Measurements from ENCODE around the gene NRP2. TPM values are rescaled to one million over a fixed set of nuclear protein-coding genes. Genes with fewer than 3 reads are reported as not detected.

Gene NRP2
- total RNA-seq, 1 donor from 2014 or later: 5.1 TPM

DNA sequence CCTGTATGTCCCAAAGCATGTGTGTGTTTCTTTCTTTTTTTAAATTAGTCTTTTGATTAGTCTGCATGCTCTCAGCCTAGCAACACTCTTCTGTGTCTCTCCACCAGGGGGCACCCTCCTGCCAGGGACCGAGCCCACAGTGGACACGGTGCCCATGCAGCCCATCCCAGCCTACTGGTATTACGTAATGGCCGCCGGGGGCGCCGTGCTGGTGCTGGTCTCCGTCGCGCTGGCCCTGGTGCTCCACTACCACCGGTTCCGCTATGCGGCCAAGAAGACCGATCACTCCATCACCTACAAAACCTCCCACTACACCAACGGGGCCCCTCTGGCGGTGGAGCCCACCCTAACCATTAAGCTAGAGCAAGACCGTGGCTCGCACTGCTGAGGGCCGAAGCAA lies 93.8 kb downstream of the NRP2 start:
- ATAC-seq (ENCODE audit: poor library complexity): peak; percentile 89
- DNase-seq: peak; percentile 63
- intact Hi-C loops (cut with DNase I): loop anchor here (5.0 to 10.0 kb wide), 2 partner anchors 111 to 149 kb away; no protein-coding TSS in a partner anchor

DNA sequence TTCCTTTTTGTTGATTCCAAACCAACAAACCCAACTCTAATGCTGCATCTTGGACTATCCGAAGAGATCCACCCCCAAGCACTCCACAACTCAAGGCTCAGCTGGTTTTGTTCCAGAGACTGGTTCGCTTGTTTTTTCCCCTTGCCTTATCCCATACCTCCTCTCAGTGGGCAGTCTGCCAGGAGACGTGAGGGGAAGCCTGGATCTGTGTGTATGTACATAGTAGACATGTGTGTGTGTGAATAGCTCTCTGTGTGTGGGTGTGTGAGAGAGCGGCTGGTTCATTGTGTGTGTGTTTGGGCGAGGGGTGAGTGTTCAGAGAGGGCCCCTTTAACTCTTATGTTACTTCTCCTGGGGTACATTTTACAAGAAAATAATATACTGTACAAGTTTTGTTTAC lies 94.4 kb downstream of the NRP2 start:
- intact Hi-C loops (cut with DNase I): loop anchor here (5.0 to 10.0 kb wide), 2 partner anchors 111 to 148 kb away; no protein-coding TSS in a partner anchor
- ATAC-seq (ENCODE audit: poor library complexity) (no peak), DNase-seq (no peak)

DNA sequence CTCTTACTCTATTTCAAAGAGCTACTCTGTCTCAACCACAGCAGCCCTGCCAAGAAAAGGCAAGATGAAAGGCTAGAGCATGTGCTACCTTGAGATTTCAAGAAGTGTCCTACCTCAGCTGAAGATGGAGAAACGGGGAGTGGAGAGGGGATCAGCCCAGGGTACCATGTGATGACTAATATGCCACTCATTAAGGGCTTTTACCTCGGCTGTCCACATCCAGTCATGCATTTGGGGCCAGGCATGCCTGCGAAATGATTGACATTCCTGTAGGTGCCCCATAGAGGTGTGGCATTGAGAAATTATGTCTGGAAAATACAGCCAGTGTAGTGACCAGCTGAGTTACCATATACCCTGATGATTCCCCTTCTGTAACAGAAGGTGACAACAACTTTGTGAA lies 96.1 kb downstream of the NRP2 start:
- intact Hi-C loops (cut with DNase I): loop anchor here (5.0 to 10.0 kb wide), 2 partner anchors 109 to 146 kb away; no protein-coding TSS in a partner anchor

DNA sequence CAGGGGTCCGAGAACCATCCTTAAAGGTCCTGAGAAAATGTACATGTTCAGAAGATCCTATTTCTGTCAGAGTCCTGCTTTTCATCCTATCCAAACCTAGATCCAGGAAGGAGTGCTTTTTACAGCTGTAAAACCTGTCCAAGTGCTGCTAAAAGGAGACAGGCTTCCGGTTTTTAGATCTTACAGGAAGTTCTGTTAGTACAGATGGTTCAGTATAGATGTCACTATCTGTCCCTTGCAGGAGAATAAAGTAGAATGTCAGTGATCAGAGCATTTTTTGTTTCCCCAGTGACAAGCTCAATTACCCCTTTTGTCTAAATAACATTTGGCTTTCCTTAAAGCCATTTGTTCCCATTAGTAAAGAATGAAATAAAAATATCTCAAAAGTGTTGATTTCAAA lies 98.3 kb downstream of the NRP2 start:
- intact Hi-C loops (cut with DNase I): no loop called here
- no peak for DNase-seq
- ATAC-seq (ENCODE audit: poor library complexity): no peak

More for the DNA sequence above, 96.1 kb downstream of the NRP2 start:
- DNase-seq (no peak), ATAC-seq (ENCODE audit: poor library complexity) (no peak)

DNA sequence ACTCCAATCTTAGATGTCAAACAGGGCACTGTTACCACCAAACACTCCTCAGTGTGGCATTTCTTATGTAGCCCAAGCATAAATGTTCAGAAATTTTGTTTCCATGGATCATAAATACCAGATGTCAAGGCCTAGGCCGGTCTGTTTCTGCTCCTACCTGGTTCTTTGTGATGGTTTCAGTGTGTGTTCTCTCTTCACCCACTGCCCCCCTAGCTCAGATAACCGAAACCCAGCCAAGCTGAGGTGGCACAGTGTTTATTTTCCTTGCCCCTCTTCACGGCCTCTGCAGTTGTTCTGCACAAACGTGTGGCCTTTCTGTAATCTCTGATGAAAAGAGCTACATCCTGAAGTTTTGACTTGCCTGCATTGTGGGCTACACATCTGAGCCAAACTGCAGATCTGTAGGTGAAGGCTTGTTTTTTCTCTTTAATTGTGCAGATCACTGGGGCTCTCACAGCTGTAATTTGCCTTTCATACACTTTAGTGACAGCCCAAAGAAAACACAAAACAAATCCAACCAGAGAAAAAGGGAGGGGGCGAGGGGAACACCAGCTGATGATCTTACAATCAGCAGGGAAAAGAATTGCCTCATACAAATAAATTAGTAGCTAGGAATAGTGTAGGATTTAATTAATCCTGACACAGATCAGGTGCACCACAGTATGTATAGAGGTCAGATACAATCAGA lies 99.1 kb downstream of the NRP2 start:
- ATAC-seq (ENCODE audit: poor library complexity): no peak
- no peak for DNase-seq
- intact Hi-C loops (cut with DNase I): no loop called here

DNA sequence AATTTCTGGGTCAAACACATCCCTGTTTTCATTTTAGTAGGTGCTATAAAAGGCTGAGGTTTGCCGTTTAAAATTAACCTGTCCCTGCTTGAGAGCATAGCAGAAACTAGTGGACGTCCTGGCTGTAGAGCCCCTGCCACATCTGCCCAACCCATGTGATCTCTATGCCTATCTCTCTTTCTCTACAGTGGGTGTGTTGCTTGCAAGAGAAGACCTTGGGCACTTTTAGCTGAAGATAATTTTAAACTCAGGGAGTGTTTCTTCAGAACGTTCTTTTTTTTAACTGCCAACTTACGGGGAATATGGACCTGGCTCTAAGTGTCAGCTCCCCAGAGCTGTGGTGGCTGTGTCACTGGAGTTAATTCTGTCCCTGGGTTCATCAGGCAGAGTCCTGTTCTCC lies 100.6 kb downstream of the NRP2 start:
- DNase-seq (no peak), ATAC-seq (ENCODE audit: poor library complexity) (no peak)
- intact Hi-C loops (cut with DNase I): no loop called here

DNA sequence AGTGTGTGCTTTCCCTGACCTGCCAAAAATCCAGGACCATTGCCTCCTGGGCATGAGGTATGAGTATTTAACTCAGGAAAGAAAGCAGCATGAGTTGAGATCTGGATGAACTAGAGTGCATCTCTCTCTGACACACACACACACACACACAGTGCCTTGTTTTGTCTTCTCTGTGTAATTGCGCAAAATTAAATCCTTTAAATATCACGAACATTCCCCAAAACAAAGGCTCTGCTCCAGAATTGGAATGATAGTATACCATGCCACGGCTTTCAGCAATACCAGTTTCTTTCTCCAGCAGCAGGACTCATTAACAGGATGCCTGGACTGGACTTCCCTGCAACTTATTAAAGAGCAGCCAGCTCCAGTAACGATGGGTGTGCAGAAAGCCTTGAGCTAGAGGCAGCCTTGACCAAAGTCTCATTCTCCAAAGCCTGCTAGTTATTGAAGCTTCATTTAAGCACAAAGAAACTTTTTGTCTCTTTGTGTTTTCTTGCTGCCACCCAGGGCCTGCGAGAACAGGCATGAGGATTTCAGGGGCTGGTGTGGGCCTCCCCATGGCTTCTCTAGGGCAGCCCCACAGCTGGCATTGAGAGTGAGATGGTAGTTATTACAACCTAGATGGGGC lies 101.7 kb downstream of the NRP2 start:
- ATAC-seq (ENCODE audit: poor library complexity) (no peak), DNase-seq (no peak)
- intact Hi-C loops (cut with DNase I): no loop called here

DNA sequence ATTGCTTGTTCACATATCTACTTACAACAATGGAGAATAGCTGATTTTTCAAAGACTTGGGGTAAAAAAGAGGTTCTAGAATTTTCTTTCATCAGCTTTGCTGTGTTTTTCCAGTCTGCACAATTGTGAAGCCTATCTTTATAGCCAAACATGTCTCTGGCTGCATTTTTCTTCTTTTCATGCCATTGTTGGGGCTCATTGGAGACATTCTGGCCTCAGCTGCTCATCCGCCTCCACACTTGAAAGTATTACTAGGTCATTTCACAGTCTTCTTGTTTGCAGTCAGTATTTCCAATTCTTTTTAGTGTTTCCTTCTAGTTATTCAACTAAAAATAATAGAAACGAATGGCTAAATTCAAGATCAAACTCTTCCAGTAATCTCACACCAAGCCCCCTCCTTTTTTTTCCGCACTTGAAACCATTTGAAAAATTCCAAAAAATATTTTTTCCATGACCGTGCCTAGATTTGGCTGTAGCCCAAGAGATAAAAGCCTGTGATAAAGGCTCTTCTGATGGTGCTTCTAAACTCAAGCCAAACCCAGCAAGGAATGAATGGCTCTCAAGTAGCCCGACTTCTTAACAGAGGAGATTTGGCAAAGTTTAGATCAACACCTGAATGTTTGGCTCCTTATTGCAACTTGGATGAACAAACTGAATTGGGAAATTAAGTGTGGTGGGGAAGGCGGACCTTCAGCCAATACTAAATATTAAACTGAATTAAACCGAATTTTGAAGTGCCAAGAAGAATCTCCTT lies 103.4 kb downstream of the NRP2 start:
- no peak for DNase-seq
- ATAC-seq (ENCODE audit: poor library complexity): no peak
- intact Hi-C loops (cut with DNase I): no loop called here

DNA sequence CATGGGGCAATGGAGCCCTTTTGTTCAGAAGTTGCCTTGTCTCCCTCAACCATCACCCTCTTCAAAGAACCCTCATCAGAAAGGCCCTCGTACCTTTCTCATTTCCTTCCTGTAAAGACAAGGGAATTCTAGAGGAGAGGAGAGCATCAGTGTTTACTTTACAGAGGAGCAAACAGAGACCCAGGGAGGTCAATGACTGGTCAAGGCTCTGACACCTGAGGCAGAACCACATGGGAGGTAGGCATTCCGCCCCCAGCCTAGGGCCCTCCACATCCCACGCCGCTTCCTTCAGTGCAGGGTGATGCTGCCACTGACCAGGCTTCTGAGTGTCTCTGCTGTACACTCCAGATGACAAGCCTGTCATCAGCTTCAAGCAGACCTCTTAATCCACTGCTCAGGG lies 104.7 kb downstream of the NRP2 start:
- no peak for DNase-seq
- intact Hi-C loops (cut with DNase I): no loop called here
- no peak for ATAC-seq (ENCODE audit: poor library complexity)

DNA sequence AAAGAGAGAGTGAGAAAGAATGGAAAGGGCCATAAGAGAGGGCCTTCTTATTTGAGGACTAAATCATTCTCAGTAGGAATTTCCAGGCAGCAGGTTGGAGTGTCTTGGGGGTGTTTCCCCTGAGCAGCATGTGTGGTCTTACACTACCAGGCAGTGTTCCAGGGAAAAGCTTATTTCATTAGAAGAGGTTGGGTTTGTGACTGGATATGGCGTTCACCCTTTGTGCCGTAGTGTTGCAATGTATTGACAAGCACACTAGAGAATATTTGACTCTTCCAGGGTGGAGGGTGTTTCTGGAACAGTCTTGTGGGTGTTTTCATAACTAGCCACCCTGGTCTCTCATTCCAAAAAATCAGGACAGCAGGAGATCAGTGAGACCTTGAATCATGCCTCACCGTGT lies 105.5 kb downstream of the NRP2 start:
- intact Hi-C loops (cut with DNase I): no loop called here
- no peak for ATAC-seq (ENCODE audit: poor library complexity)
- no peak for DNase-seq

DNA sequence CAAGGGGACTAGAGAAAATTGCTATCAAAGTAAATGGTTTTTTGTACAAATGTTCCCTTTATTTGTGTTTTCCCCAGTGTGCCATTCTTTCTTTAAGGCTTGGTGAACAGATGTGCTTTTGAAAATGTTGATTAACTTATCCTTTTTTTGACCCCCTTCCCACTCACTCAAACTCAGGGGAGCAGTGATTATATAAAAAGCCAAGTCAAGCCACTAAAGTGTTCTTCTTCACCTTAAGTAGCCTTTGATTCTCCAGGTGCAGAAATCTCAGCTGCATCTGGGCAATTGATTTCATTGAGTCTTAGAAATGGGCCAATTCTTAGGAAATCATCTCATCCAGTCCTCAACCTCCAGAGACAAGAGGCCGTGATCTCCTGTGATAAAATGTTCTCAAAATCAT lies 107.6 kb downstream of the NRP2 start:
- no peak for ATAC-seq (ENCODE audit: poor library complexity)
- no peak for DNase-seq
- intact Hi-C loops (cut with DNase I): no loop called here

DNA sequence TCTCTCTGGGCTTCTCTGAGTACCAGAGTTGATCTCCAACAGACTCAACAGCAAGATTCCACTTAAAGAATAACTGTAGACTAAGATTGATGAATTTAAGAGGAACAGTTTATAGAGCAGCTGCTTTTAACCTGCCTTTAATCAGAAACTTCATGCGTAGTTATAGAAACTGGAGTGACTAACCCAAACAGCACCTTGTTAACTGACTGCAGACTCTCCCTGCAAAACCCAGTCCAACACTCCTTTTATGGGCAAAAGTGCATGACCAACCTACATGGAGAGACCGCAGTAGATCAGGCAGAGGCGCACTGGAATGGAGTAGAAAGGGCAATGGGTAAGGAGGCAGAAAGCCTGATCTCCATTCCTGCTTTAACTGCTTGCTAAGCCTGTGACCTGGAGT lies 110.6 kb downstream of the NRP2 start:
- no peak for ATAC-seq (ENCODE audit: poor library complexity)
- intact Hi-C loops (cut with DNase I): no loop called here

DNA sequence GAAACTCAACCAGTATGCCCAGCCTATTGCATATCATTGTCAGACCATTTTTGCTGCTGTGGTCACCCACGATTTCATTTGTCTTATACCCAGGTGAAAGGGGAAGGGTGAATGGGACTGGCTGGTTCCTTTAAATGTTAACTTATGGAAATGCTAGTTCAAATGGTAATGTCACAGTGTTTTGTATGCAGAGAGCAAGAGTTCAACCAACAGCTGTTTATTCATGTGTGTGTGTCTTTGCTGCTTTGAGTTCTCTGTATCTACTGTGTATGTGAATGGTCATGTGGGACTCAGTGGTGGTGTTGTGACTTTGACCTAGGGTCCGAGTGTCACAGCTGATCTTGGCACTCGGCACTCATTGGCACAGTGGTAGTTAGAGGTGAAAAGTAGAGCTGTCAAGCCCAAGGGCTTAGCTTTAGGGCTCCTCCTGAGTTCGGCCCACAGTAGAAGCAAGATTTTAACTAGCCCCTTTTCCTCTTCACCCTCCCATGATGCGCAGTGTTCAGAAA lies 114.6 kb downstream of the NRP2 start:
- intact Hi-C loops (cut with DNase I): no loop called here

More for the DNA sequence above, 110.6 kb downstream of the NRP2 start:
- no peak for DNase-seq

DNA sequence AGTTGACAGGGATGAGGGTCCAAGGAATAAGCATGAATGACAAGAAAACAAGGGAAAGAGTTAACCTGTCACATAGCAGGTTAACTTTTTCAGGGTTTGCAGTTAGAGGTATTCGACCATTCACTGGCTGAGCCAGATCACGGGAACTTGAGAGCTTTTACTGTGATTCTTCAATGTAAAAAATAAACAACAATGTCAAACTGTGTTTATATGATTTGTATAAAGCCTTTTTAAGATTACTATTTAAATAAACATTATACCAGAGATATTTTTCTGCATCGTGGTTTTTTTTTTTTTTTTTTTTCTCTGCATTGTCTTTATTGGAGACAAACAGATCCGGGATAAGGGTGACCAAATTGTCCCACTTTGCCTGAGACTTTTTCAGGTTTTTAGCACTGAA lies 115.6 kb downstream of the NRP2 start:
- ATAC-seq (ENCODE audit: poor library complexity) (no peak), DNase-seq (no peak)
- intact Hi-C loops (cut with DNase I): no loop called here

More for the DNA sequence above, 114.6 kb downstream of the NRP2 start:
- DNase-seq (no peak), ATAC-seq (ENCODE audit: poor library complexity) (no peak)

DNA sequence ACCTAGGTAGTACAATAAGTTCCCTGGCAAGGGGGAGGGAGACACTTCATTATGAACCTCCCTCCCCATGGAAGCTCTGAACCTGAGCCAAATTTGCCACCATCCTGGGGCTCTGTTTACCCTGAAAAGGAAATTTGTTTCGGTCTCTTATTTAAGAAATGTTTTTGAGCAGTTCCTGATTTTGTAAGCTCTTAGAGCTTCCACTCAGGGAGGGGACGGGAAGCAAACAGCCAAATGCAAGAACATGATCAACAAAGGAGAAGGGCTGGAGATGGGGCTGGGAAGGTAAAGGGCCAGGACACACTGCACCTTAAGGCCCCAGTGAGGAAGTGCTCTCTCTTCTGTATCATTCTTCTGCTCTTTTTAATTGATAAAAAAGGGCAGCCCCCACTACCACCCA lies 117.9 kb downstream of the NRP2 start:
- DNase-seq (no peak), ATAC-seq (ENCODE audit: poor library complexity) (no peak)
- intact Hi-C loops (cut with DNase I): no loop called here

DNA sequence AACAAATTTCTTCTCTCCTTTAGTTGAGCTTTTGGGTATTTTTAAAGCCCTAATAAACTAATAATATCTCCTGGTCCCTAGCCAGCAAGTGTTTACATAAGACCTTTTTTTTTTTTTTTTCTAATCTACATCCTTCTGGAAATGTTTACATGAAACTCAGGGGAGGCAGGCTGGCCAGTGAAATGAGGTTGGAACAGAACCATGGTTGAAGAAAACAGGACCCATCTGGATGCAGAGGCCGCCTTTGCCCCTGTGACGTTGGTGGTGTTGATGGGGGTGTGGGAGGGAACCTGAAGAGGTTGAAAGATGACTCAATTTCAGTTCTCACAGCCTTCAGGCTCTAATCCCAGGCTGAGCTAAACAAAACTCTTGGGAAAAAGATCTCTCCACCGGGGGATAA lies 118.5 kb downstream of the NRP2 start:
- peak; percentile 20 for ATAC-seq (ENCODE audit: poor library complexity)
- intact Hi-C loops (cut with DNase I): no loop called here

DNA sequence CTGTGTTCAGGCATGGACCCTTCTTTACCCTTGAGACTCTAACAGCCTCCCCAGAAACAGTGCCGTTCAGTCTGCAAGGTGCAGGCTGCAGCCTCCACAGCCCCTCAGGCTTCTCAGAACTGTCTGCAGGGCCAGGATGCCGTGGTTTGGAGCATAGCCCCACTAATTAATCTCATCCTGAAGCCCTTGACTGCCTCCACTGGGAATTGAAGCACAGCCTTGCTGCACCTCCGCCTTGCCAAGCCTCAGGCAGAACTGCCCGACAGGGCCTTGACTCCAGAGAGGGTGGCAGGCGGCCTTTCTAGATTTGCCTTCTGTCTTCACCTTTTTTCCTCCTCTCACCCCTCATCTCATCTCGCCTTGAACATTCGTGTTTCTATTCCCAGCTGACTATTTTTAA lies 119.8 kb downstream of the NRP2 start:
- intact Hi-C loops (cut with DNase I): no loop called here
- DNase-seq (no peak), ATAC-seq (ENCODE audit: poor library complexity) (no peak)

More for the DNA sequence above, 118.5 kb downstream of the NRP2 start:
- DNase-seq: peak; percentile 43

DNA sequence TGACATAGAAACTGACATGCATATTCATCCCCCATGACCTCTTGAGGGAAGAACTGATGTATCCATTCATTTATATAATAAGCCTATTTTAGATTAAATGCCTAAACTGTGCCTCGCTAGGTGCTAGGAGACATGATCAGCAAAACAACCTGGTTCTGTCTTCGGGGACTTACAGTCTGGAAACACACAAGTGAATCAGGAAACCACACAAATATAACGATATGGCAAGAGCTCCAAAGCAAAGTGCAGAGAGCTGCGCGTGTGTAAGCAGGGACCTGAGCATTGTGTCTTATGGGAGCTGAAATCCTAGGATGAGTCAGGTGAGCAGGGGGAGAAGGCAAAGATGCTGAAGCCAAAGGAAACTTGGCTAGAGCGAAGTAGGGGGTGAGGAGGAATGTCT lies 120.6 kb downstream of the NRP2 start:
- intact Hi-C loops (cut with DNase I): no loop called here
- ATAC-seq (ENCODE audit: poor library complexity): no peak
- no peak for DNase-seq

DNA sequence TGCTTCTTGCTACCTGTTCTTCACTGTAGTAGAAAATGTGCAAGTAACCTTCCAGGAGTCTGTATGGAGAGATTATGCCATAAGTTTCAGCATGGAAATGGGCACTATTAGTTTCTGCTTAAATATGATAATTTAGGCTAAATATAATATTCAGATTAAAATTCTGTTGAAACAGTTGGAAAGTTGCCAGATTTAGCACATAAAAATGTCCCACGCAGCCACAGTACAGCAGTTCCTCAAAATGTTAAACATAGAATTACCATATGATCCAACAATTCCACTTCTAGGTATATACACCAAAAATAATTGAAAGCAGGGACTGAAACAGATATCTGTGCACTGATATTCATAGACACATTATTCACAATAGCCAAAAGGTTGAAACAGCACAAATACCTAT lies 121.2 kb downstream of the NRP2 start:
- intact Hi-C loops (cut with DNase I): no loop called here
- DNase-seq (no peak), ATAC-seq (ENCODE audit: poor library complexity) (no peak)

DNA sequence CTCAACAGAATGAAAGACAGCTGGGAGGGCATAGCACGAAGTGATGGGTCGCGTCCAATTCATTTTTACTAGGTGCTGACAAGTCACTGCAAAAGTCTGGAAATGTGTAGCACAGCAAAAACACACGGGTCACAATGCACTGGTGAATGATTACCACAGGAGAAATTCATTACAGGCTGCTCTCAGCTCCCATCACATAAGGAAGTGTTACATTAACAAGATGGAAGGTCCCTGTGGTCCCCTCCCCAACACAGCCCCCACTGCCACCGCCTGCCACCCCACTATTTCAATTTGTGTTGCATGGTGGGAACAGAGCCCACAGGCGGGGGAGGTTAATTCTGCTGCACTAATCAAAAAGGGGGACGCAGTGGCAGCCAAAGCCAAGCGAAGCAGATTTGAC lies 122.8 kb downstream of the NRP2 start:
- intact Hi-C loops (cut with DNase I): no loop called here
- DNase-seq (no peak), ATAC-seq (ENCODE audit: poor library complexity) (no peak)

Measured in Right ventricle myocardium superior (tissue), 1 donor.